Right lobe of liver (tissue), 4 donors: ENCODE measurements around the gene BMPER.

ENCODE experiments used
- POLR2A ChIP-seq: fragments of 450-650 bp; IDR thresholded peaks from one replicate; pipeline ENCODE4 v1.6.1; 2017; ENCODE audit warnings: antibody characterized with exemption, mild to moderate bottlenecking
- TF ChIP-seq, protein P1 (sequence below), 4 donors: fragments of 200-600 bp in 3 of 4; fragments of 450-650 bp in 1 of 4; IDR thresholded peaks; one replicate each; pipeline versions ENCODE4 v1.5.1 to v1.8.0; 2016 to 2022; ENCODE audit warnings: antibody characterized with exemption in 4 of 4, mild to moderate bottlenecking in 2 of 4
- donor health status: DM: no; HTN: no; CAD: no.
- donor health status: DM: no; HTN: no; CAD: no.
- donor health status: DM: no; HTN: yes; CAD: no.

DNA sequence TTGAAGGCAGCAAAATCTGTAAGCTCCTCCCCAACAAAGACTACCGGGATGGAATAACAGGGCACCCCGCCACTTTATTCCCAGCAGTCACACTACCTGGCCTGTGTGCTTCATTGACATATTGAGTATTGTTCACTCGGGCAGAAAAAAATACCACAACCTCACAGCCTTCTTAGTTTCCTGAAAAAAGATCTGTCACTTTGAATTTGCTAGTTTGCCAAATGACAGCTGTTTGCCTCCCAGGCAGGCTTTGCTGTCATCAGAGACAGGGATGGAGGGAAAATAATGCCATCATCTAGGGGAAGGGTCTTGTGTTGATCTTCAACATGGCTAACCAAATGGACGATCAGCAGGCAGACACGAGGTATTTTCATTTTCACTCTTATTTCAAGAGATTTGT lies 26.9 kb downstream of the BMPER start:
- TF ChIP-seq, protein P1, sequence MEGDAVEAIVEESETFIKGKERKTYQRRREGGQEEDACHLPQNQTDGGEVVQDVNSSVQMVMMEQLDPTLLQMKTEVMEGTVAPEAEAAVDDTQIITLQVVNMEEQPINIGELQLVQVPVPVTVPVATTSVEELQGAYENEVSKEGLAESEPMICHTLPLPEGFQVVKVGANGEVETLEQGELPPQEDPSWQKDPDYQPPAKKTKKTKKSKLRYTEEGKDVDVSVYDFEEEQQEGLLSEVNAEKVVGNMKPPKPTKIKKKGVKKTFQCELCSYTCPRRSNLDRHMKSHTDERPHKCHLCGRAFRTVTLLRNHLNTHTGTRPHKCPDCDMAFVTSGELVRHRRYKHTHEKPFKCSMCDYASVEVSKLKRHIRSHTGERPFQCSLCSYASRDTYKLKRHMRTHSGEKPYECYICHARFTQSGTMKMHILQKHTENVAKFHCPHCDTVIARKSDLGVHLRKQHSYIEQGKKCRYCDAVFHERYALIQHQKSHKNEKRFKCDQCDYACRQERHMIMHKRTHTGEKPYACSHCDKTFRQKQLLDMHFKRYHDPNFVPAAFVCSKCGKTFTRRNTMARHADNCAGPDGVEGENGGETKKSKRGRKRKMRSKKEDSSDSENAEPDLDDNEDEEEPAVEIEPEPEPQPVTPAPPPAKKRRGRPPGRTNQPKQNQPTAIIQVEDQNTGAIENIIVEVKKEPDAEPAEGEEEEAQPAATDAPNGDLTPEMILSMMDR (IDR thresholded peaks at IDR 0.05): no peak
- TF ChIP-seq POLR2A: no peak
